Measurements from ENCODE around the gene RELN. TPM values are rescaled to one million over a fixed set of nuclear protein-coding genes. Genes with fewer than 3 reads are reported as not detected.

RELN gene
- total RNA-seq, 1 donor from 2014 or later: 0.44 TPM

DNA sequence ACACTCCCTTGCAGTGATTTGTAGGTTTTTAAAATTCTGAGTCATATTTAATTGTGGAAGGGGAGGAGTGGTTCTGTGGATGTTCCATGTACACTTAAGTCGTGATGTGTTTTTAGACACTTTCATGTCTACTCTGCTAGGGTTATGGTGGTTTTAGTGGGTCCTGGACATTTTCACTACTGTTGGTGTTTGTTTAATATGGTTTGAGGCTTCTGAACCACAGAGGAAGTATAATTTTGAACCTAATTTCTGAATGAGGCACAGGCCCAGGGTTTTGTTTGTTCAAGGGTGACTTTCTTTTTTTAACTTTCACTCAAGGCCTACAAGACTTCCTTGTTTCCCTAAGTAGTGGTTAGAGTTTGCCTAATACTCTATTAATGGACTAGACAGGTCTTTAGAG is 556.7 kb downstream of the RELN start:
- H3K36me3 ChIP-seq: no peaks in the 10 kb centered on the region
- intact Hi-C loops (cut with micrococcal nuclease): no loop called here

DNA sequence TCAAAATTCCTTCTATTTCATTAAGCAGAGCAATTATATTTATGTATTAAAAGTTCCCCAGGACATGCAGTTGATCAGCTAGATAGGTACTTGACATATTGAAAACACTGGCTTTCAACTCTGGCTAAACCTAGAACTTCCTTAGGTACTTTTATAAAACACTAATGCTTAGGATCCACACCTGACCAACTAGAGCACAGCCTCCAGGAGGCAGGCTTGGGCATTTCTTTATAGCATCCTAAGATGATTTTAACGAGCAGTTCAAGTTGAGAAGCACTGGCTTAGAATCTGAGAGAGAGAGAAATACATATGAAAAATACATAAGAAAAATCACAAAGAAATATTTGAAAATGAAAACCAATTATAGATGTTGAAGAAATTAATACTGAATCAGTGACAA is 564.3 kb downstream of the RELN start:
- Histone ChIP-seq H3K36me3 (no peaks in the 10 kb centered on the region), H3K9me3 (replicated peaks) (no peaks in the 10 kb centered on the region), H3K4me3 (no peak overlapping the region), H3K27ac (replicated peaks) (no peak overlapping the region), H3K4me1 (no peaks in the 10 kb centered on the region), H3K27me3 (ENCODE audit: low read depth) (peaks cover 5% of the 10 kb centered on the region)
- intact Hi-C loops (cut with micrococcal nuclease): no loop called here
- no peak for DNase-seq
- TF ChIP-seq, protein P1, sequence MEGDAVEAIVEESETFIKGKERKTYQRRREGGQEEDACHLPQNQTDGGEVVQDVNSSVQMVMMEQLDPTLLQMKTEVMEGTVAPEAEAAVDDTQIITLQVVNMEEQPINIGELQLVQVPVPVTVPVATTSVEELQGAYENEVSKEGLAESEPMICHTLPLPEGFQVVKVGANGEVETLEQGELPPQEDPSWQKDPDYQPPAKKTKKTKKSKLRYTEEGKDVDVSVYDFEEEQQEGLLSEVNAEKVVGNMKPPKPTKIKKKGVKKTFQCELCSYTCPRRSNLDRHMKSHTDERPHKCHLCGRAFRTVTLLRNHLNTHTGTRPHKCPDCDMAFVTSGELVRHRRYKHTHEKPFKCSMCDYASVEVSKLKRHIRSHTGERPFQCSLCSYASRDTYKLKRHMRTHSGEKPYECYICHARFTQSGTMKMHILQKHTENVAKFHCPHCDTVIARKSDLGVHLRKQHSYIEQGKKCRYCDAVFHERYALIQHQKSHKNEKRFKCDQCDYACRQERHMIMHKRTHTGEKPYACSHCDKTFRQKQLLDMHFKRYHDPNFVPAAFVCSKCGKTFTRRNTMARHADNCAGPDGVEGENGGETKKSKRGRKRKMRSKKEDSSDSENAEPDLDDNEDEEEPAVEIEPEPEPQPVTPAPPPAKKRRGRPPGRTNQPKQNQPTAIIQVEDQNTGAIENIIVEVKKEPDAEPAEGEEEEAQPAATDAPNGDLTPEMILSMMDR (IDR thresholded peaks at IDR 0.05; ENCODE audit: borderline replicate concordance): no peak

More for the DNA sequence above, 556.7 kb downstream of the RELN start:
- H3K9me3 ChIP-seq (replicated peaks): peaks cover 13% of the 10 kb centered on the region
- no peaks in the 10 kb centered on the region for H3K4me1 ChIP-seq
- H3K27me3 ChIP-seq (ENCODE audit: low read depth): peaks cover 28% of the 10 kb centered on the region
- no peak overlapping the region for H3K4me3 ChIP-seq
- no peak for DNase-seq
- no peak overlapping the region for H3K27ac ChIP-seq (replicated peaks)
- TF ChIP-seq, protein P1 (IDR thresholded peaks at IDR 0.05; ENCODE audit: borderline replicate concordance): no peak

DNA sequence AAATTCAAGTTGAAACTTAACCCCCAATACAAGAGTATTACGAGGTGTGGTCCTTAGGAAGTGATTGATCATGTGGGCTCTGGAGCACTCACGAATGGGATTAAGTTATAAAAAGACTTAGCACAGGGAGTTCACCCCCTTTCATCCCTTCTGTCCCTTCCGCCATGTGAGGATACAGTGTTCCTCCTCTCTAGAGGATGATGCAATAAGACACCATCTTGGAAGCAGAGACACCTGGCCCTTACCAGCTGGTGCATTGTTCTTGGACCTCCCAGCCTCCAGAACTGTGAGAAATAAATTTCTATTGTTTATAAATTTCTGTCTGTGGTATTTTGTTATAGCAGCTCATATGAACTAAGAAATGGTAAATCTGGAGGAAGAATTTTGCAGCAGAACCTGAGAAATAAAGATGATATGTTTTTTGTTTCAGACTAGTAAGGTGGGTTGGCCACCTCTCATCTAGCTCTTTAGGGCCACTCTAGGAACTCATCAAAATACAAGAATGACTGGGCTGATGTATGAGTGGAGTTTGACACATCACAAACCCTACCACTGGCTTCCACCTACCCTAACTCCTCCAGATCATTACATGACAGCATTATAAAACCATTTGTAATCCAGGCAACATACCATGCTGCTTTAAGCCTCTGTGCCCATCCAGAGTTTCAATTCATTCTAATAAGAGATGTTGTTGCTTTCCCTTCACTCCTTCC is 565.8 kb downstream of the RELN start:
- DNase-seq: no peak
- Histone ChIP-seq H3K27me3 (ENCODE audit: low read depth) (peaks cover 8% of the 10 kb centered on the region), H3K9me3 (replicated peaks) (no peaks in the 10 kb centered on the region), H3K4me1 (no peaks in the 10 kb centered on the region), H3K36me3 (no peaks in the 10 kb centered on the region), H3K4me3 (no peak overlapping the region), H3K27ac (replicated peaks) (no peak overlapping the region)
- intact Hi-C loops (cut with micrococcal nuclease): no loop called here
- TF ChIP-seq, protein P1 (IDR thresholded peaks at IDR 0.05; ENCODE audit: borderline replicate concordance): no peak

Other genes with a start within 250 kb of the RELN start
- 8.5 TPM for gene ORC5, start 218.4 kb upstream of the RELN start, total RNA-seq